Thyroid gland (tissue), 4 donors: ENCODE results near the gene SEMA5B. TPM values are rescaled to one million over a fixed set of nuclear protein-coding genes. Genes with fewer than 3 reads are reported as not detected.

Experiments
- DNase-seq, 2 donors: peaks; one replicate each; pipeline ENCODE4 v3.0.0-alpha.2; 2019
- H3K27ac ChIP-seq, 3 donors: fragments of 200-600 bp; sonication (generic); 1 replicate in 2 of 3; 2 replicates in 1 of 3; pipeline ENCODE4 v1.5.1; 2016 to 2019; ENCODE audit warnings: mild to moderate bottlenecking in 1 of 3, moderate library complexity in 1 of 3
- H3K27me3 ChIP-seq: fragments of 200-600 bp; sonication (generic); one replicate; pipeline ENCODE4 v1.5.1; 2019
- H3K36me3 ChIP-seq, 2 donors: fragments of 200-600 bp; sonication (generic); one replicate each; pipeline ENCODE4 v1.5.1; 2016 to 2019
- H3K4me1 ChIP-seq, 2 donors: fragments of 200-600 bp; sonication (generic); one replicate each; pipeline ENCODE4 v1.5.1; 2017 to 2019
- H3K4me3 ChIP-seq, 3 donors: fragments of 200-600 bp; sonication (generic); replicated peaks in 1 of 3; 1 replicate in 2 of 3; 2 replicates in 1 of 3; pipeline ENCODE4 v1.5.1; 2016; ENCODE audit warnings: mild to moderate bottlenecking in 1 of 3
- H3K9me3 ChIP-seq: fragments of 200-600 bp; sonication (generic); one replicate; pipeline ENCODE4 v1.5.1; 2017
- POLR2A ChIP-seq, 2 donors: fragments of 450-650 bp; IDR thresholded peaks; one replicate each; pipeline ENCODE4 v1.6.1; 2017; ENCODE audit warnings: antibody characterized with exemption in 2 of 2, mild to moderate bottlenecking in 2 of 2, moderate library complexity in 1 of 2
- WGBS, 2 donors: methylation state at CpG; one replicate each; pipeline ENCODE4 v1.1.5; 2017; 5-methylcytosine and 5-hydroxymethylcytosine counted together
- intact Hi-C: fragments of 100-400 bp; cut with DNase I; formaldehyde crosslinking; loops from one replicate; pipeline ENCODE4 v1.15.1; 2023
- total RNA-seq, 4 donors: library from RNA; depleted of rRNA; stranded (reverse); fragments of >200 nt; gene quantifications; one replicate each; pipeline ENCODE4 v1.2.3, GENCODE V29; 2016
- TF ChIP-seq, protein P1 (sequence below), 6 experiments: fragments of 200-600 bp in 3 of 6; fragments of 450-650 bp in 3 of 6; sonication (generic) in 3 of 6; IDR thresholded peaks; one replicate each; pipeline ENCODE4 v1.5.1; 2016 to 2019; ENCODE audit warnings: antibody characterized with exemption in 6 of 6, mild to moderate bottlenecking in 2 of 6, inconsistent platforms in 1 of 6, moderate library complexity in 1 of 6

SEMA5B gene
- total RNA-seq, 4 donors from 2014 or later, result 0.56 to 5.3 (median 0.63) TPM

DNA sequence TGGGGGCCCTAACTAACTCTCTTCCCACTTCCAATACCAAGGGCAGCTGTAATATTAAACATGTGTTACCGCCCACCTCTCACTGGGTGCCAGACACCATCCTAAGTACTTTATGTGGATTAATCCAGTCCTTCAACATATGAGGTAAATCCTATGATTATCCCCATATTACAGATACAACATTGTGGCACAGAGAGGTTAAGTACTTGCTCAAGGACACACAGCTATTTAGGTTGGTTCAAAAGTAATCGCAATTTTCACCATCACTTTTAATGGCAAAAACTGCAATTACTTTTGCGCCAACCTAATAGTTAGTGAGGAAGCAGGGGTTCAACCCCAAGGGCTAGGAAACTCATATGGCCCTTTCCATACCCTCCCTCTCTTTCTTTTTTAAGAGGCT is 100.8 kb downstream of the SEMA5B start:
- Histone ChIP-seq H3K36me3 (no peaks in the 10 kb centered on the region), H3K4me3 (no peak overlapping the region), H3K4me1 (peaks cover 4 to 5% of the 10 kb centered on the region in 2 donors), H3K27me3 (peaks cover 5% of the 10 kb centered on the region), H3K27ac (no peak overlapping the region), H3K9me3 (no peaks in the 10 kb centered on the region)
- TF ChIP-seq, protein P1, sequence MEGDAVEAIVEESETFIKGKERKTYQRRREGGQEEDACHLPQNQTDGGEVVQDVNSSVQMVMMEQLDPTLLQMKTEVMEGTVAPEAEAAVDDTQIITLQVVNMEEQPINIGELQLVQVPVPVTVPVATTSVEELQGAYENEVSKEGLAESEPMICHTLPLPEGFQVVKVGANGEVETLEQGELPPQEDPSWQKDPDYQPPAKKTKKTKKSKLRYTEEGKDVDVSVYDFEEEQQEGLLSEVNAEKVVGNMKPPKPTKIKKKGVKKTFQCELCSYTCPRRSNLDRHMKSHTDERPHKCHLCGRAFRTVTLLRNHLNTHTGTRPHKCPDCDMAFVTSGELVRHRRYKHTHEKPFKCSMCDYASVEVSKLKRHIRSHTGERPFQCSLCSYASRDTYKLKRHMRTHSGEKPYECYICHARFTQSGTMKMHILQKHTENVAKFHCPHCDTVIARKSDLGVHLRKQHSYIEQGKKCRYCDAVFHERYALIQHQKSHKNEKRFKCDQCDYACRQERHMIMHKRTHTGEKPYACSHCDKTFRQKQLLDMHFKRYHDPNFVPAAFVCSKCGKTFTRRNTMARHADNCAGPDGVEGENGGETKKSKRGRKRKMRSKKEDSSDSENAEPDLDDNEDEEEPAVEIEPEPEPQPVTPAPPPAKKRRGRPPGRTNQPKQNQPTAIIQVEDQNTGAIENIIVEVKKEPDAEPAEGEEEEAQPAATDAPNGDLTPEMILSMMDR (IDR thresholded peaks at IDR 0.05), result no peak
- no peak for TF ChIP-seq POLR2A (IDR thresholded peaks at IDR 0.05)
- intact Hi-C loops, result no loop called here
- no peak for DNase-seq
- 94 to 97% methylated on average over 3 of the region's 3 CpGs for WGBS, 2 donors

DNA sequence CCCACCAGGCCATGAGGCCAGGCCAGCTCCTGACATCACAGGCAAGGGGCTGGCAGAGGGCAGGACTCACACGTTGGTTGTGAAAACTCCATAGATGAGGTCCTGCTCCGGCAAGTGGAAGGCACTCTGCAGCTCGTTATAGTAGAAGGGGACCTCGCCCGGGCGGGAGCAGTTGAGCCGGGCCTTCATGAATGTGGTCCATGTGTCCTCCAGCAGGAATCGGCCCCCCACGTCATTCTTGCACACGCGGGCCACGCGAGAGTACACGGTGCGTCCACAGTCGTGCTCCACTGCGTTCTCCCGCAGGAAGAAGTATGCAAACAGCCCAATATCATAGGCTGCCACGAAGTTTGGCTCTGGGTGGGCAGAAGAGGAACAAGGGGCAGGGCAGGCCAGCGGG is 101.2 kb downstream of the SEMA5B start:
- DNase-seq, result no peak
- Histone ChIP-seq H3K36me3 (no peaks in the 10 kb centered on the region), H3K9me3 (no peaks in the 10 kb centered on the region), H3K4me1 (peaks cover 4 to 6% of the 10 kb centered on the region in 2 donors), H3K4me3 (no peak overlapping the region), H3K27me3 (peaks cover 5% of the 10 kb centered on the region), H3K27ac (no peak overlapping the region)
- intact Hi-C loops, result no loop called here
- TF ChIP-seq, protein P1 (IDR thresholded peaks at IDR 0.05), result no peak
- TF ChIP-seq POLR2A (IDR thresholded peaks at IDR 0.05), result no peak
- 91 to 92% methylated on average over 20 of the region's 20 CpGs for WGBS, 2 donors

DNA sequence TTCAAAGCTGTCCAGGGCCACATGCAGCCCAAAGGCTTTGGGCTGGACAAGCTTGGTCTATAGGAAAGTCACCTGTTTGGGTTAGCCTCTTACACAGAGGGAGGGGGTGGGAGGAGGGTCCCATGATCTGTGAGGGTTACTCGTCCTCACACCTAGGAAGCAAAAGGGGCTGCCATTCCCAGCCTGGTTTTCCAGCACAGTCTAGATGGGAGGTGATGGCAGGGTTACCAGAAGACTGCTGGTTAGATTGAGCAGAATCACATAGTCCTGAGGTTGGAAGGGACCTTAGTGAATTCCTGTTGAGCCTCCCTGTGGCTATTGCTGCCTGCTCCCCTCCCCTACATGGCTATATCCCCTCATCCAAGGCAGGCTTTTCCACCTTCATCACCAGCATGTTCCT is 101.8 kb downstream of the SEMA5B start:
- no peak overlapping the region for H3K4me3 ChIP-seq
- H3K27ac ChIP-seq, result no peak overlapping the region
- intact Hi-C loops, result no loop called here
- TF ChIP-seq POLR2A (IDR thresholded peaks at IDR 0.05), result no peak
- TF ChIP-seq, protein P1 (IDR thresholded peaks at IDR 0.05), result no peak
- peaks cover 4 to 6% of the 10 kb centered on the region in 2 donors for H3K4me1 ChIP-seq
- no peaks in the 10 kb centered on the region for H3K9me3 ChIP-seq
- no peaks in the 10 kb centered on the region for H3K36me3 ChIP-seq
- no peak for DNase-seq
- peaks cover 5% of the 10 kb centered on the region for H3K27me3 ChIP-seq
- WGBS, 2 donors, result 92 to 100% methylated on average over 1 of the region's 1 CpG

DNA sequence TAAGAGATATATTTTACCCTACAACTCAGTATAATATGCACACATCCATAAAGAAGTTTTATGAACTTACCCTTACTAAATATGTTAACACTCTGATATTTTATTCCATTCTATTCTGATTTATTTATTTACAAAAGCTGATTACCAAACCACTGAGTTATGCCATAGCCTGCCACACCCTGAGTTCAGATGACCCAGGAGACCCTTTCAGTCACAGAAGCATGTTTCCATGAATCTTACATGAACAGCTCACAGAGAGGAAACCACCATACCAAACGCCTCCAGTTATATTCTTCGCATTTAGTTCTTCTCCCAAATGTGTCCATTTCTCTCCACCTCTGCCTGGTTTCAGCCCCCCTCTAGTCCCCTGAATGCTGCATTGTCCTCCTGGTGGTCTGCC is 103.5 kb downstream of the SEMA5B start:
- no peak for DNase-seq
- Histone ChIP-seq H3K9me3 (no peaks in the 10 kb centered on the region), H3K4me3 (no peak overlapping the region), H3K4me1 (peaks cover 4 to 17% of the 10 kb centered on the region in 2 donors), H3K27me3 (peaks cover 5% of the 10 kb centered on the region), H3K27ac (no peak overlapping the region), H3K36me3 (no peaks in the 10 kb centered on the region)
- TF ChIP-seq POLR2A (IDR thresholded peaks at IDR 0.05), result no peak
- TF ChIP-seq, protein P1 (IDR thresholded peaks at IDR 0.05), result no peak
- WGBS, 2 donors, result 87 to 94% methylated on average over 2 of the region's 2 CpGs
- intact Hi-C loops, result no loop called here

DNA sequence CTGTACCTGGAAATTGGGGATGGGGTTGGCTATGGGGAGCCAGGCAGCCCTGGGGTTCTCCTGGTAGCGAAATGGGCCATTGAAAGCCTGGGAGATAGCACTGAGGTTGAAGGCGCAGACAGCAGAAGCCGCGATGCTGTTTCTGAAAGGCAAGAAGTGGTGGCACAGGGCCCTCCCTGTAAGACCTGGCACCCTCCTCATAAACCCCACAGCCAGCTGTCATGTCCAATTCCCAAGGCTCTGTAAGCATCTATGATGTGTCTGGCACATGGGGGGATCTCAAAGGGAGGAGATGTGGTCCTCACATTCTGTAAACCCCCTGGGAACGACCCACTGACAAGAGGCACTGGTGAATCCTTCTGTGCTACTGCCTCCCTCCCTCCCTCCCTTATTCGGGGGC is 104.0 kb downstream of the SEMA5B start:
- WGBS, 2 donors, result 75 to 88% methylated on average over 6 of the region's 6 CpGs
- TF ChIP-seq, protein P1 (IDR thresholded peaks at IDR 0.05), result no peak
- TF ChIP-seq POLR2A (IDR thresholded peaks at IDR 0.05), result no peak
- intact Hi-C loops, result no loop called here

More for the DNA sequence above, 104.0 kb downstream of the SEMA5B start:
- DNase-seq, result no peak
- no peak overlapping the region for H3K27ac ChIP-seq
- no peaks in the 10 kb centered on the region for H3K9me3 ChIP-seq
- H3K4me3 ChIP-seq, result no peak overlapping the region
- H3K4me1 ChIP-seq, result peaks cover 4 to 18% of the 10 kb centered on the region in 2 donors
- H3K27me3 ChIP-seq, result peaks cover 5% of the 10 kb centered on the region
- no peaks in the 10 kb centered on the region for H3K36me3 ChIP-seq
